Cardiac atrium fibroblast (primary cell): ENCODE results near the gene CLDN16. TPM values are rescaled to one million over a fixed set of nuclear protein-coding genes. Genes with fewer than 3 reads are reported as not detected.

Experiments used
- total RNA-seq: library from RNA; depleted of rRNA; stranded (reverse); fragments of >200 nt; gene quantifications from 2 replicates; pipeline ENCODE4 v1.2.3, GENCODE V29; 2015

Gene CLDN16, protein sequence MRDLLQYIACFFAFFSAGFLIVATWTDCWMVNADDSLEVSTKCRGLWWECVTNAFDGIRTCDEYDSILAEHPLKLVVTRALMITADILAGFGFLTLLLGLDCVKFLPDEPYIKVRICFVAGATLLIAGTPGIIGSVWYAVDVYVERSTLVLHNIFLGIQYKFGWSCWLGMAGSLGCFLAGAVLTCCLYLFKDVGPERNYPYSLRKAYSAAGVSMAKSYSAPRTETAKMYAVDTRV
- not detected in 2 replicates for total RNA-seq

DNA sequence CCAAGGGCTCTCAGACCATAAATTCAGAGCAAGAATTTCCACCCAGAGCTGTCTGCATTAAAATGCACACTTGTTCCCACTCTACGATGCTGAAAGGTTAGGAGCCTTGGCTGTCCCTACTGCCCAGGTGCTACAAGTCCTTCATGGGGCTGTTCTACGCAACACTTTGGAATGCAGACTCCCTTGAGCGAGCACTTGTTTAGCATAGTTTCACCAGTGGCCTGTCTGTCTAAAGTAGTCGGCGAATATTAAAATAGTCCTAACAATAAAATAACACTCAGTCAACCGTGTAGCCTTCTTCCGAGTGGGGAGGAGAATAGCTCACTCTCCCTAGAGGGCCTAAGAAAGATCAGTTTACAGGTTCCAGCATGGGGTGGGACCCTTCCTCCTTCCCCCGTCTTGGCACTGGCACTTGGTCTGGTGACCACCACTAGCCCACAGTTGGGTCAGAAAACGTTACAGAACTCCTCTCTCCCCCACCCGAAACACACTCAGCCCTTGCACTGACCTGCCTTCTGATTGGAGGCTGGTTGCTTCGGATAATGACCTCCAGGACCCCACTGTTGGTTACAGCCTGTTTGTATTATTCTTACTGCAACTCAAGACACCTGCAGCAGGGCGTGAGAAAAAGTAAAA, at the start of gene CLDN16:
CLDN16 (plus strand) TSS at position 586 of the 636 bp plus-strand sequence. CDS start 167 bp downstream, outside the sequence.

DNA sequence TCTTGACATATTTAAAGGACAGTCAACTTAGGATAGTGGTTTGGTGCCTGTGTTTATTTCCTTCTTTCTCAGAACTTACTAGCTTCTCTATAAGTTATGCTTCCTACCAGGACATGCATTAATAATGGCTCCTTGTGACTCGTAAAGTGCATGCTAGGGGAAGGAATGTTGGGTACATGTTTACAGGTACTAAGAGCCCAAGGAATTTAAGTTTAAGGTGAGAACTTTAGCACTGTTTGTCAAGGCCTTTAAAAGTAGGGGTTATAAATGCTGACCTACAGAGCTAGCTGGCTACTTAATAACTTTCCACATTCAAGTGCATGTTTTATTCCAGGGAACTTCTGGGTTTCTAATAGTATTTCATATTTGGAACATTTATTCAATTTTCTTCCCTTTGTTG, 61.8 kb downstream of the CLDN16 start, which contains the start of gene TMEM207:
TMEM207 (minus strand) TSS at position 101 of the 400 bp plus-strand sequence; CDS start at position 9, 92 bp downstream.

Other genes starting within 250 kb of the CLDN16 start
- gene CLDN1, start 65.7 kb upstream of the CLDN16 start, total RNA-seq: 0.32 TPM in 1 of 2 replicates, not detected in the other
- gene TMEM207, start 61.7 kb downstream of the CLDN16 start, total RNA-seq: not detected in 2 replicates
- gene IL1RAP, start 125.9 kb downstream of the CLDN16 start, total RNA-seq: 31.6 and 35.0 TPM in 2 replicates